ENCODE measurements around the gene PRKCG. TPM values are rescaled to one million over a fixed set of nuclear protein-coding genes. Genes with fewer than 3 reads are reported as not detected.
"Not testable (repeated sequence)": the region's sequence is repeated elsewhere in the genome, so short reads cannot be mapped to it uniquely, and the experiment has no call there.

Gene PRKCG
- total RNA-seq, 2 experiments from 2014 or later: 0.35 TPM; not detected in 1

GRCh38 chr19:53868091-53868891 lies 13.7 kb upstream of the PRKCG start:
- peak overlapping the region; percentile 94 for H3K4me3 Mint-ChIP-seq
- DNase-seq: peak; percentile 54
- peak overlapping the region; percentile 80 for H3K27ac Mint-ChIP-seq
- peaks cover 43% of the 10 kb centered on the region for H3K4me1 Mint-ChIP-seq
- no peaks in the 10 kb centered on the region for H3K27me3 Mint-ChIP-seq
- no peaks in the 10 kb centered on the region for H3K9me3 Mint-ChIP-seq
- peaks cover 10% of the 10 kb centered on the region for H3K36me3 Mint-ChIP-seq

- peak; percentile 89 for DNase-seq
- H3K4me1 Mint-ChIP-seq: peaks cover 48% of the 10 kb centered on the region
- peak overlapping the region; percentile 81 for H3K27ac Mint-ChIP-seq
- peak overlapping the region; percentile 94 for H3K4me3 Mint-ChIP-seq
- H3K27me3 Mint-ChIP-seq: no peaks in the 10 kb centered on the region
- H3K9me3 Mint-ChIP-seq: peaks cover 3% of the 10 kb centered on the region
- H3K36me3 Mint-ChIP-seq: peaks cover 18% of the 10 kb centered on the region
Measured at GRCh38 chr19:53868892-53869804, 12.8 kb upstream of the PRKCG start.

GRCh38 chr19:53869805-53870484 lies 12.1 kb upstream of the PRKCG start:
- peak overlapping the region; percentile 94 for H3K4me3 Mint-ChIP-seq
- H3K27me3 Mint-ChIP-seq, DNase-seq, H3K9me3 Mint-ChIP-seq: not testable (repeated sequence)
- H3K27ac Mint-ChIP-seq: peak overlapping the region; percentile 78
- H3K4me1 Mint-ChIP-seq: peaks cover 56% of the 10 kb centered on the region
- peaks cover 26% of the 10 kb centered on the region for H3K36me3 Mint-ChIP-seq

DNA sequence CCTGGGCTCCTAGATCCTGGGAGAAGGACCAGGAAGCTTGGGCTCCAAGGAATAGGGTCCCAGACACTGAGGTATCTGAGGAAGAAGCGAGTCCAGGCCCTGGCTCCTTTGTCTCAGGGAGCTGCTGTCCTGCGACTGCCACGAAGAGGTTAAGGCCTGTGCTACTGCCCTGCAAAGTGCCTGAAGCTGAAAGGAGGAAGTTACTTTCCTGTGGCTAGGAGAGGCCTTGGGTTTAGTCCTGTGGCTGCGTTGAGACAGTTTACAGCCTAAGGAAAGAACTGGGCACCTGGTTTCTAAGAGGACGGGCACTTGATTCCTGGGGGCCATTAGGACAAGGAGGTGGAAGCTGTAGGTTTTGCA lies 11.5 kb upstream of the PRKCG start:
- Mint-ChIP-seq H3K36me3 (peaks cover 27% of the 10 kb centered on the region), H3K4me3 (peak overlapping the region; percentile 65), H3K9me3 (peaks cover 5% of the 10 kb centered on the region), H3K27me3 (no peaks in the 10 kb centered on the region), H3K4me1 (peaks cover 58% of the 10 kb centered on the region), H3K27ac (peak overlapping the region; percentile 67)
- DNase-seq: no peak

- Mint-ChIP-seq H3K4me3 (peak overlapping the region; percentile 36), H3K27ac (peak overlapping the region; percentile 66), H3K9me3 (peaks cover 5% of the 10 kb centered on the region), H3K4me1 (peaks cover 55% of the 10 kb centered on the region), H3K27me3 (no peaks in the 10 kb centered on the region), H3K36me3 (peaks cover 32% of the 10 kb centered on the region)
- no peak for DNase-seq
Measured at GRCh38 chr19:53871454-53871853, 10.5 kb upstream of the PRKCG start.

DNA sequence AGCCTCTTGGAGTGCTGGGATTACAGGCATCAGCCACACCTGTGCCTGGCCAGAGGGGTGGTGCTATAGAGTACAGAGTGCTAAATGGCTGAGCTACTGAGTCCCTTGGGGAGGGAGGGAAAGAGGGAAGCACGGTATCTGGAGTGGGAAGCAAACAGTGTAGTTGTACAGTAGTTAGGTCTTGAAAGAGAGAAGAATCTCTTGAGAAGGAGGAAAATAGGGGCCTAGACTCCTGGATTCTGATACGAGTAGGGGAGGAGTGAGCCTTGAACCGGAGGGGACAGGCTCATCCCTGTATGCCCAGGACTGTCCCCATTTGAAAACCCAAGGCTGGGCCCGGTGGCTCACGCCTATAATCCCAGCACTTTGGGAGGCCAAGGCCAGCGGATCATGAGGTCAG lies 9.2 kb upstream of the PRKCG start:
- no peak overlapping the region for H3K4me3 Mint-ChIP-seq
- peak overlapping the region; percentile 39 for H3K27ac Mint-ChIP-seq
- peaks cover 57% of the 10 kb centered on the region for H3K4me1 Mint-ChIP-seq
- H3K36me3 Mint-ChIP-seq: peaks cover 38% of the 10 kb centered on the region
- no peaks in the 10 kb centered on the region for H3K27me3 Mint-ChIP-seq
- no peak for DNase-seq
- peaks cover 5% of the 10 kb centered on the region for H3K9me3 Mint-ChIP-seq

GRCh38 chr19:53873773-53874605 lies 8.0 kb upstream of the PRKCG start:
- no peak for DNase-seq
- Mint-ChIP-seq H3K27ac (peak overlapping the region; percentile 82), H3K4me1 (peaks cover 55% of the 10 kb centered on the region), H3K9me3 (peaks cover 5% of the 10 kb centered on the region), H3K4me3 (peak overlapping the region; percentile 30), H3K27me3 (no peaks in the 10 kb centered on the region), H3K36me3 (peaks cover 38% of the 10 kb centered on the region)

DNA sequence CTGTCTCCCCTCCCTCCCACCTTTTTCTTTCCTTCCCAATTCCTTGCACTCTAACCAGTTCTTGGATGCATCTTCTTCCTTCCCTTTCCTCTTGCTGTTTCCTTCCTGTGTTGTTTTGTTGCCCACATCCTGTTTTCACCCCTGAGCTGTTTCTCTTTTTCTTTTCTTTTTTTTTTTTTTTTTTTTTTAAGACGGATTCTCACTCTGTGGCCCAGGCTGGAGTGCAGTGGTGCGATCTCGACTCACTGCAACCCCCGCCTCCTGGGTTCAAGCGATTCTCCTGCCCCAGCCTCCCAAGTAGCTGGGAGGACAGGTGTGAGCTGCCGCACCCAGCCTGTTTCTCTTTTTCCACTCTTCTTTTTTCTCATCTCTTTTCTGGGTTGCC lies 7.4 kb upstream of the PRKCG start:
- Mint-ChIP-seq H3K27me3 (no peaks in the 10 kb centered on the region), H3K4me3 (peak overlapping the region; percentile 30), H3K36me3 (peaks cover 38% of the 10 kb centered on the region), H3K4me1 (peaks cover 55% of the 10 kb centered on the region), H3K27ac (peak overlapping the region; percentile 82), H3K9me3 (peaks cover 5% of the 10 kb centered on the region)
- no peak for DNase-seq

DNA sequence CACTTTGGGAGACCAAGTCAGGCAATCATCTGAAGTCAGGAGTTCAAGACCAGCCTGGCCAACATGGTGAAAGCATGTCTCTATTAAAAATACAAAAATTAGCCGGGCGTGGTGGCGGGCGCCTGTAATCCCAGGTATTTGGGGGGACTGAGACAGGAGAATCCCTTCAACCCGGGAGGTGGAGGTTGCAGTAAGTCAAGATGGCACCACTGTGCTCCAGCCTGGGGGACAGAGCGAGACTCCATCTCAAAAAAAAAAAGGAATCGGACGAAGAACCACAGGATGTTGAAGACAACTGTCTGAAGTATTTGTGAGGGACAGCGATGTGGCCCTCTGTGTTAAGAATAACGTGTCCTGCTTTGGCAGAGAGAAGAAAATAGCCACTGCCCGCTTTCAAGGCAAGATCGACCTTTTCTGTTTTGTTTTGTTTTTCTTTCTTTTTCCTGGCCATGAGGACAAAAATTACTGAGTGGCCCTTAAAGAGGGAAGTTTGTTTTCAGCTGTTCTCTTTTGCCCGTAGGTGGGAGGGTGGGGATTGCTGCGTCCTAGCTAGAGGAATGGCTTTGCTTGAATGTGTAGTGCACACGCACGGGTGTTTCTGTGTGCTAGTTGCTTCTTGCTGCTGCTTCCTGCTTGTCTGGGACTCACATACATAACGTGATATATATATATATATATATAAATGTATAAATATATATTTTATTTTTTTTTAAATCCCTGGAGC lies 6.2 kb upstream of the PRKCG start:
- Mint-ChIP-seq H3K27ac (no peak overlapping the region), H3K9me3 (peaks cover 5% of the 10 kb centered on the region), H3K27me3 (no peaks in the 10 kb centered on the region), H3K4me1 (peaks cover 52% of the 10 kb centered on the region), H3K36me3 (peaks cover 38% of the 10 kb centered on the region), H3K4me3 (peak overlapping the region; percentile 13)
- no peak for DNase-seq

DNA sequence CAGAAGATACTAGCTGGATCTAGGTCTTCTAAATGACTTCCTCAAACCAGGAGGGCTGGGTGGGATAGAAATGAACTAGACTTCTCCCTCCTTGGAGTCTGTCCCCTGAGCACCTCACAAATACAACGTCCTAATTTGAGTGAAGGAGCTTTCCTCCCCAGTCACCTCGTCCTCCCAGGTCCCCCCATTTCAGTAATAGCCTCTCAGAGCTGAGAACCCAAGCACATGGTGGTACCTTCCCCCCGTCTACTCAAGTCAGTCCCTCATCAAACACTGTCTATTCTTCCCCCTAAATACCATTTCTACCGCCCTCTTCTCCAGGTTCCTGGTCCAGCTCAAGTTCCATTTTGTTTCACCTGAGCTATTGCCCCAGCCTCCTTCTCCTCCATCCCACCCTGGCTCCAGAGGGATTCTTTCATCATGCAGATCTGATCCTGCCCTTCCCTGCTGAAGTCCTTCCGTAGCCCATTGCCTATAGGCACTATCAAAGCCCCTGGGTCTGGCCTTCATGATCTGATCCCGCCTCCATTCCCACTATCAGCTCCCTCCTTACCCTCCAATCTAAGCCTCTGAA lies 5.3 kb upstream of the PRKCG start:
- Mint-ChIP-seq H3K9me3 (peaks cover 5% of the 10 kb centered on the region), H3K4me3 (peak overlapping the region; percentile 1), H3K4me1 (peaks cover 45% of the 10 kb centered on the region), H3K27ac (peak overlapping the region; percentile 9), H3K27me3 (no peaks in the 10 kb centered on the region), H3K36me3 (peaks cover 32% of the 10 kb centered on the region)
- no peak for DNase-seq

GRCh38 chr19:53877361-53877766 lies 4.6 kb upstream of the PRKCG start:
- peaks cover 45% of the 10 kb centered on the region for H3K4me1 Mint-ChIP-seq
- H3K27ac Mint-ChIP-seq: peak overlapping the region; percentile 9
- peak; percentile 41 for DNase-seq
- peak overlapping the region; percentile 1 for H3K4me3 Mint-ChIP-seq
- peaks cover 5% of the 10 kb centered on the region for H3K9me3 Mint-ChIP-seq
- no peaks in the 10 kb centered on the region for H3K27me3 Mint-ChIP-seq
- H3K36me3 Mint-ChIP-seq: peaks cover 32% of the 10 kb centered on the region

GRCh38 chr19:53878776-53879139 lies 3.2 kb upstream of the PRKCG start:
- Mint-ChIP-seq H3K9me3 (peaks cover 3% of the 10 kb centered on the region), H3K27me3 (peaks cover 12% of the 10 kb centered on the region), H3K4me3 (no peak overlapping the region), H3K27ac (no peak overlapping the region), H3K36me3 (peaks cover 24% of the 10 kb centered on the region), H3K4me1 (peaks cover 41% of the 10 kb centered on the region)
- no peak for DNase-seq

GRCh38 chr19:53879140-53880081 lies 2.6 kb upstream of the PRKCG start:
- H3K27me3 Mint-ChIP-seq: peaks cover 19% of the 10 kb centered on the region
- peaks cover 39% of the 10 kb centered on the region for H3K4me1 Mint-ChIP-seq
- peak; percentile 87 for DNase-seq
- H3K27ac Mint-ChIP-seq: no peak overlapping the region
- no peak overlapping the region for H3K4me3 Mint-ChIP-seq
- peaks cover 17% of the 10 kb centered on the region for H3K36me3 Mint-ChIP-seq
- H3K9me3 Mint-ChIP-seq: peaks cover 2% of the 10 kb centered on the region

All from activated naive CD8-positive, alpha-beta T cell treated with anti-CD3 and anti-CD28 coated beads for 36 hours (primary cell).